OCI-LY3 (cell line): ENCODE measurements around the gene ORC4.

Source experiments
- H2AFZ ChIP-seq: fragments of 200-600, 300-600 bp; shearing (Covaris generic); 2 replicates; pipeline ENCODE4 v1.6.0; 2014; ENCODE audit warnings: antibody characterized with exemption, low read depth, low read length
- H3K27ac ChIP-seq: fragments of 200-600, 300-600 bp; sonication (generic); 2 replicates; pipeline ENCODE4 v1.5.1; 2014; ENCODE audit warnings: mild to moderate bottlenecking, low read length, moderate library complexity, mixed read lengths
- H3K27me3 ChIP-seq: fragments of 200-600, 300-600 bp; sonication (generic); 2 replicates; pipeline ENCODE4 v1.6.1; 2014; ENCODE audit warnings: low read depth, low read length, mixed read lengths
- H3K36me3 ChIP-seq: fragments of 200-600, 300-600 bp; sonication (generic); replicated peaks from 2 replicates; pipeline ENCODE3; 2014; ENCODE audit warnings: low read depth, low read length, mixed read lengths
- H3K4me1 ChIP-seq: fragments of 300-600, 200-600 bp; sonication (generic); 2 replicates; pipeline ENCODE4 v1.6.1; 2014; ENCODE audit warnings: low read length, mixed read lengths
- H3K4me2 ChIP-seq: fragments of 200-600, 300-600 bp; sonication (generic); 2 replicates; pipeline ENCODE4 v1.6.1; 2014; ENCODE audit warnings: low read length, mixed read lengths
- H3K4me3 ChIP-seq: fragments of 300-600, 200-600 bp; sonication (generic); 2 replicates; pipeline ENCODE4 v1.5.1; 2014; ENCODE audit warnings: antibody characterized with exemption, mild to moderate bottlenecking, low read length, moderate library complexity
- H3K79me2 ChIP-seq: fragments of 300-600, 200-600 bp; shearing (Covaris generic); 2 replicates; pipeline ENCODE4 v1.6.1; 2014; ENCODE audit warnings: mild to moderate bottlenecking, low read length, mixed read lengths
- H3K9ac ChIP-seq: fragments of 300-600, 200-600 bp; shearing (Covaris generic); 2 replicates; pipeline ENCODE4 v1.6.0; 2014; ENCODE audit warnings: mild to moderate bottlenecking, low read length, moderate library complexity
- H3K9me3 ChIP-seq: fragments of 200-600, 300-600 bp; shearing (Covaris generic); 2 replicates; pipeline ENCODE4 v1.6.1; 2014; ENCODE audit warnings: low read length, mixed read lengths; ENCODE audit not compliant: insufficient read depth
- H4K20me1 ChIP-seq: fragments of 200-600, 300-600 bp; sonication (generic); 2 replicates; pipeline ENCODE4 v1.6.1; 2016; ENCODE audit warnings: low read length, mixed read lengths; ENCODE audit not compliant: insufficient read depth
- CTCF ChIP-seq: fragments of 200-600, 300-600 bp; sonication (generic); IDR thresholded peaks from 2 replicates; pipeline ENCODE4 v1.5.1; 2014; ENCODE audit warnings: antibody characterized with exemption, low read length, low read depth
- EZH2phosphoT487 ChIP-seq: fragments of 200-600 bp; shearing (Covaris generic); IDR thresholded peaks from 2 replicates; pipeline ENCODE4 v1.6.1; 2018; ENCODE audit warnings: antibody characterized with exemption, mixed run types, low read depth

ORC4 gene

DNA sequence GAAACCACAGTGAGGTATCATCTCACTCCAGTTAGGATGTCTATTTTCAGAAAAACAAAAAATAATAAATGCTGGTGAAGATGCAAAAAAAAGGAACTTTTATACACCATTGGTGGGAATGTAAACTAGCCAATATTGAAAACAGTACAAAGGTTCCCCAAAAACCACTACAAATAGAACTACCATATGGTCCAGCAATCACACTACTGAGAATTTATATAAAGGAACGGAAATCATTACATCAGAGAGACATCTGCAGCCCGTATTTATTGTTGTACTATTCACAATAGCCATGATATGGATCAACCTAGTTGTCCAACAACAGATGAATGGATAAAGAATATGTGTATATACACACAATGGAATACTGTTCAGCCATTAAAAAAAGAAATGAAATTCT lies 52.0 kb downstream of the ORC4 start:
- Histone ChIP-seq H3K4me3 (no peak overlapping the region), H4K20me1 (no peaks in the 10 kb centered on the region), H3K4me1 (no peaks in the 10 kb centered on the region), H2AFZ (no peak overlapping the region), H3K79me2 (no peaks in the 10 kb centered on the region), H3K4me2 (no peak overlapping the region), H3K9me3 (no peaks in the 10 kb centered on the region), H3K9ac (no peak overlapping the region), H3K36me3 (peaks cover 31% of the 10 kb centered on the region), H3K27me3 (no peaks in the 10 kb centered on the region), H3K27ac (no peak overlapping the region)
- TF ChIP-seq EZH2phosphoT487: no peak
- TF ChIP-seq CTCF: no peak

GRCh38 chr2:147952118-147952517 lies 68.4 kb downstream of the ORC4 start:
- no peaks in the 10 kb centered on the region for H3K27me3 ChIP-seq
- H3K4me3 ChIP-seq: no peak overlapping the region
- H3K36me3 ChIP-seq: peaks cover 5% of the 10 kb centered on the region
- no peaks in the 10 kb centered on the region for H3K4me1 ChIP-seq
- TF ChIP-seq CTCF: no peak
- TF ChIP-seq EZH2phosphoT487: no peak
- H3K27ac ChIP-seq: no peak overlapping the region
- H3K9ac ChIP-seq: no peak overlapping the region
- no peak overlapping the region for H3K4me2 ChIP-seq
- no peak overlapping the region for H2AFZ ChIP-seq
- no peaks in the 10 kb centered on the region for H3K79me2 ChIP-seq
- H3K9me3 ChIP-seq: no peaks in the 10 kb centered on the region
- H4K20me1 ChIP-seq: no peaks in the 10 kb centered on the region

GRCh38 chr2:147945660-147946059 lies 74.9 kb downstream of the ORC4 start:
- Histone ChIP-seq H3K79me2 (no peaks in the 10 kb centered on the region), H3K4me3 (no peak overlapping the region)

DNA sequence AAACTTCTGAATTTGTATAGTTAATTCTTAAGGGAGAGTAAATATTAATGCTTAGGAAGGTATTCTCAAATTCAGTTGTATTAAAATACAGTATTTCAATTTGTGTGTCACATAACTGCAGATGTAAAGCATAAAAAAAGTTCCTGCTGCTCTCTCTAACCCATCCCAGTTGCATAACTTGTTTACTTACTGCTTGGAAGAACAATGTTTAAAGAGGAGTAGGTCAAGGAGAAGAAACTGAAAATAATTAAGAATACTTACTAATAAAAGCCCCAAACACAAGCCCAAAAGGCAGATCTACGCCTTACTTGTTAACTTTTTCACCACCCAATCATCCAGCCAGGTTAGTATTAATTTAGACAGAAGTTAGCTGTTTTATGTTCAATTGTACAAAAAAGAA lies 81.2 kb downstream of the ORC4 start:
- Histone ChIP-seq H2AFZ (no peak overlapping the region), H4K20me1 (no peaks in the 10 kb centered on the region), H3K4me1 (no peaks in the 10 kb centered on the region), H3K79me2 (no peaks in the 10 kb centered on the region), H3K27me3 (no peaks in the 10 kb centered on the region), H3K9me3 (no peaks in the 10 kb centered on the region), H3K36me3 (peaks cover 22% of the 10 kb centered on the region), H3K4me3 (no peak overlapping the region), H3K4me2 (no peak overlapping the region), H3K9ac (no peak overlapping the region), H3K27ac (no peak overlapping the region)
- no peak for TF ChIP-seq CTCF
- no peak for TF ChIP-seq EZH2phosphoT487

More at GRCh38 chr2:147945660-147946059, 74.9 kb downstream of the ORC4 start:
- H3K9me3 ChIP-seq: no peaks in the 10 kb centered on the region
- H3K27ac ChIP-seq: no peak overlapping the region
- H3K4me2 ChIP-seq: no peak overlapping the region
- H3K9ac ChIP-seq: no peak overlapping the region
- no peak overlapping the region for H2AFZ ChIP-seq
- no peaks in the 10 kb centered on the region for H3K36me3 ChIP-seq
- no peaks in the 10 kb centered on the region for H3K27me3 ChIP-seq
- no peak for TF ChIP-seq CTCF
- no peak for TF ChIP-seq EZH2phosphoT487
- no peaks in the 10 kb centered on the region for H3K4me1 ChIP-seq
- H4K20me1 ChIP-seq: no peaks in the 10 kb centered on the region
